ENCODE data around the gene SEZ6L.
A peak's percentile ranks its signal among the peaks of the same experiment; 100 is the strongest.

SEZ6L gene

GRCh38 chr22:26168330-26168851 is 871 bp upstream of the SEZ6L start:
- TF ChIP-seq GABPA (IDR thresholded peaks at IDR 0.05; ENCODE audit: low read depth) = no peak
- Histone ChIP-seq H3K4me3 (replicated peaks; ENCODE audit: insufficient read depth, low read length) (no peak overlapping the region), H3K27ac (replicated peaks) (no peak overlapping the region), H3K27me3 (ENCODE audit: insufficient read depth, poor library complexity, severe bottlenecking) (peaks cover 14% of the 10 kb centered on the region)
- peak in 1 of 2 experiments; percentile 29 for DNase-seq (ENCODE audit: low read depth in 1 of 2, low spot score in 1 of 2)

- H3K27me3 ChIP-seq (ENCODE audit: insufficient read depth, poor library complexity, severe bottlenecking) = peaks cover 14% of the 10 kb centered on the region
- no peak overlapping the region for H3K27ac ChIP-seq (replicated peaks)
- DNase-seq (ENCODE audit: low read depth in 1 of 2, low spot score in 1 of 2) = no peak
- H3K4me3 ChIP-seq (replicated peaks; ENCODE audit: insufficient read depth, low read length) = no peak overlapping the region; the same call in 1 of the 2 replicates
- TF ChIP-seq REST (IDR thresholded peaks at IDR 0.05; ENCODE audit: insufficient replicate concordance, low read depth) (no peak), CTCF (IDR thresholded peaks at IDR 0.05; ENCODE audit: insufficient read depth, low read length) (no peak), SPI1 (IDR thresholded peaks at IDR 0.05; ENCODE audit: borderline replicate concordance, low read depth) (no peak), POLR2AphosphoS5 (IDR thresholded peaks at IDR 0.05; ENCODE audit: low read depth) (no peak), GABPA (IDR thresholded peaks at IDR 0.05; ENCODE audit: low read depth) (no peak)
Measured at GRCh38 chr22:26168939-26169314, 335 bp upstream of the SEZ6L start.

- TF ChIP-seq POLR2AphosphoS5 (IDR thresholded peaks at IDR 0.05; ENCODE audit: low read depth) (no peak), REST (IDR thresholded peaks at IDR 0.05; ENCODE audit: insufficient replicate concordance, low read depth) (no peak), CTCF (IDR thresholded peaks at IDR 0.05; ENCODE audit: insufficient read depth, low read length) (no peak), GABPA (IDR thresholded peaks at IDR 0.05; ENCODE audit: low read depth) (no peak), SPI1 (IDR thresholded peaks at IDR 0.05; ENCODE audit: borderline replicate concordance, low read depth) (no peak)
- Histone ChIP-seq H3K27me3 (ENCODE audit: insufficient read depth, poor library complexity, severe bottlenecking) (peaks cover 14% of the 10 kb centered on the region), H3K27ac (replicated peaks) (no peak overlapping the region), H3K4me3 (replicated peaks; ENCODE audit: insufficient read depth, low read length) (no peak overlapping the region)
- no peak for DNase-seq (ENCODE audit: low read depth in 1 of 2, low spot score in 1 of 2)
Measured at GRCh38 chr22:26170112-26170492, 840 bp downstream of the SEZ6L start.

GRCh38 chr22:26170795-26171580 is 1.7 kb downstream of the SEZ6L start:
- Histone ChIP-seq H3K27me3 (ENCODE audit: insufficient read depth, poor library complexity, severe bottlenecking) (peaks cover 14% of the 10 kb centered on the region), H3K4me3 (replicated peaks; ENCODE audit: insufficient read depth, low read length) (no peak overlapping the region), H3K27ac (replicated peaks) (no peak overlapping the region)
- no peak for DNase-seq (ENCODE audit: low read depth in 1 of 2, low spot score in 1 of 2)
- TF ChIP-seq CTCF (IDR thresholded peaks at IDR 0.05; ENCODE audit: insufficient read depth, low read length) = no peak
- TF ChIP-seq SPI1 (IDR thresholded peaks at IDR 0.05; ENCODE audit: borderline replicate concordance, low read depth) = no peak
- TF ChIP-seq REST (IDR thresholded peaks at IDR 0.05; ENCODE audit: insufficient replicate concordance, low read depth) = peak; percentile 94
- TF ChIP-seq GABPA (IDR thresholded peaks at IDR 0.05; ENCODE audit: low read depth) = no peak
